SJCRH30 (cell line): ENCODE data around the gene ZMYND19. TPM values are rescaled to one million over a fixed set of nuclear protein-coding genes. Genes with fewer than 3 reads are reported as not detected.

Experiments used
- DNase-seq, 2 experiments: peaks; one replicate each; pipeline ENCODE4 v3.0.0-alpha.2; 2015 to 2020
- H3K27ac ChIP-seq: fragments of 250-450 bp; sonication (Bioruptor Pico); 2 replicates; pipeline ENCODE4 v1.5.1; 2020; ENCODE audit warnings: mild to moderate bottlenecking, moderate library complexity
- H3K27me3 ChIP-seq: fragments of 250-450 bp; sonication (Bioruptor Pico); 2 replicates; pipeline ENCODE4 v1.5.1; 2020; ENCODE audit warnings: mild to moderate bottlenecking, moderate library complexity
- H3K36me3 ChIP-seq: fragments of 250-450 bp; sonication (Bioruptor Pico); 2 replicates; pipeline ENCODE4 v1.5.1; 2020; ENCODE audit warnings: mild to moderate bottlenecking, moderate library complexity
- H3K4me1 ChIP-seq: fragments of 250-450 bp; sonication (Bioruptor Pico); 2 replicates; pipeline ENCODE4 v1.5.1; 2020; ENCODE audit warnings: mild to moderate bottlenecking, moderate library complexity
- H3K4me3 ChIP-seq: fragments of 250-450 bp; sonication (Bioruptor Pico); 2 replicates; pipeline ENCODE4 v1.5.1; 2020; ENCODE audit warnings: mild to moderate bottlenecking, moderate library complexity
- H3K9me3 ChIP-seq: fragments of 250-450 bp; sonication (Bioruptor Pico); replicated peaks from 2 replicates; pipeline ENCODE4 v1.5.1; 2020; ENCODE audit warnings: mild to moderate bottlenecking, moderate library complexity
- total RNA-seq: library from RNA; depleted of rRNA; stranded (reverse); fragments of >200 nt; shearing (Covaris generic); gene quantifications from 2 replicates; pipeline ENCODE4 v1.2.3, GENCODE V29; 2014

The ZMYND19 gene
- total RNA-seq, 1 experiment from 2014 or later = 46.9 TPM

DNA sequence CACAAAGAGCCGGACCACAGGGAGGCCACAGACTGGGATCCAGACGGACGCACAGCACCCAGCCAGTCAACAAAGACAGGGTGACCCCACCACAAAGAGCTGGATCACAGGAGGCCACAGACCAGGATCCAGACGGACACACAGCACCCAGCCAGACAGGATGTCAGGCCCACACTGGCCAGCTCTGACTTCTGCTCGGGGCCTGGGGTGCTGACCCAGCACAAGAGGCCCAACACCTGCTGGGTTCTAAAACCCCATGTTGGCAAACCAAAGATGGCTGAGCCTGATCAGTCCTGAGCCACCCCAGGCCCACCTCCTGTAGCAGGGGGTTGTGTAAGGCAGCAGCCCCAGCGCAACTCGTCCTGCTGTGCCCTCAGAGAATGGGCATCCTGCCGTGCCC is 6.4 kb downstream of the ZMYND19 start:
- no peak overlapping the region for H3K27ac ChIP-seq
- peaks cover 45% of the 10 kb centered on the region for H3K36me3 ChIP-seq
- no peak overlapping the region for H3K4me3 ChIP-seq
- H3K9me3 ChIP-seq = no peaks in the 10 kb centered on the region
- H3K27me3 ChIP-seq = no peaks in the 10 kb centered on the region
- no peak for DNase-seq
- H3K4me1 ChIP-seq = peaks cover 9% of the 10 kb centered on the region; the same call in 1 of the 2 replicates

DNA sequence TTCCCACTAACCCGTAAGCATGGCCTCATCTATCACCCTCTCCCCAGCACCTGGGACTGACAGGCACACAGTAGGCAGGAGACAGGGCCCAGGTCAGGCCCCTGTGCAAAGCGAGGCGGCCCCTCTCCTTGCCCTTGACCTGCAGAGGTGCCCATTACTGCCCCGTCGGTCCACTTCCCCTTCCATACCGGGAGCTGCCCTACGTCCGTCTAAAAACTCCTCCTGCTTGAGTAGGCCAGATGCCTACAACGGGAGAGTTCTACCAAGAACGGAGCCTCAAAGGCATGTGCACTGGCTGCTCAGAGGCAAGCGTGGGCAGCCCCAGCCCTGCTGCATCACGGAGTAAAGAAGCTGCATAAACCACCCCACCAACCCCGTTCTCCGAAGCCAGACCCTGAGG is 7.0 kb downstream of the ZMYND19 start:
- no peak for DNase-seq
- no peaks in the 10 kb centered on the region for H3K27me3 ChIP-seq

DNA sequence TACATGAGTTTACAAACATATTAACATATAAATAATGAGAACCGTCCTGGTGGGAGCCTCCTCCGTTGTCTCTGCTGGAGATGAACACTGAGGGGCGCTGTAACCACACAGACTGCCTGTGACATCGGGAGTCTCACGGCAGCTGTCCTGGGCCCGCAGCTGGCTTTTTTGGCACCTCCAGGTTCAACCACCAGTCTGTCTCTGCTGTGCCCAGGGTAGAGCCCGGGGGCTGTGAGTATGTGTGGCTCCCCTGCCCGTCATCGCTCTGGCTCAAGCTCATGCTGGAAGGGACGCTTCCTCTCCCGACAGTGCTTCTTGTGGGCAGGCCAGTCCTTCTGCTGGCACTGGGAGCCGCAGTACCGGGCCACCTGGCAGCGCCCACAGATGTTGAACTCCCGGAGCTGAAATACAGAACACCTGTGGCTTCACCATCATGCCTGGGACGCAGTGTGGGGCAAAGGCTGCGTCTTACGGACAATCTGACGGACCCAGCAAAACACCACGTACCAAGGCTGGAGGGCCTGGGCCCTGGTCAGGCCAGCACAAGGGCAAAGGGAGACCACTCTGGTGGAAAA is 7.9 kb downstream of the ZMYND19 start:
- H3K27me3 ChIP-seq = no peaks in the 10 kb centered on the region
- no peaks in the 10 kb centered on the region for H3K9me3 ChIP-seq
- no peak overlapping the region for H3K4me3 ChIP-seq
- peaks cover 9% of the 10 kb centered on the region; the same call in 1 of the 2 replicates for H3K4me1 ChIP-seq
- DNase-seq = peak; percentile 56 to 62
- no peak overlapping the region for H3K27ac ChIP-seq
- peaks cover 32% of the 10 kb centered on the region for H3K36me3 ChIP-seq

More for the DNA sequence above, 7.0 kb downstream of the ZMYND19 start:
- H3K4me3 ChIP-seq = no peak overlapping the region
- H3K4me1 ChIP-seq = peaks cover 9% of the 10 kb centered on the region; the same call in 1 of the 2 replicates
- no peaks in the 10 kb centered on the region for H3K9me3 ChIP-seq
- H3K36me3 ChIP-seq = peaks cover 42% of the 10 kb centered on the region
- no peak overlapping the region for H3K27ac ChIP-seq

DNA sequence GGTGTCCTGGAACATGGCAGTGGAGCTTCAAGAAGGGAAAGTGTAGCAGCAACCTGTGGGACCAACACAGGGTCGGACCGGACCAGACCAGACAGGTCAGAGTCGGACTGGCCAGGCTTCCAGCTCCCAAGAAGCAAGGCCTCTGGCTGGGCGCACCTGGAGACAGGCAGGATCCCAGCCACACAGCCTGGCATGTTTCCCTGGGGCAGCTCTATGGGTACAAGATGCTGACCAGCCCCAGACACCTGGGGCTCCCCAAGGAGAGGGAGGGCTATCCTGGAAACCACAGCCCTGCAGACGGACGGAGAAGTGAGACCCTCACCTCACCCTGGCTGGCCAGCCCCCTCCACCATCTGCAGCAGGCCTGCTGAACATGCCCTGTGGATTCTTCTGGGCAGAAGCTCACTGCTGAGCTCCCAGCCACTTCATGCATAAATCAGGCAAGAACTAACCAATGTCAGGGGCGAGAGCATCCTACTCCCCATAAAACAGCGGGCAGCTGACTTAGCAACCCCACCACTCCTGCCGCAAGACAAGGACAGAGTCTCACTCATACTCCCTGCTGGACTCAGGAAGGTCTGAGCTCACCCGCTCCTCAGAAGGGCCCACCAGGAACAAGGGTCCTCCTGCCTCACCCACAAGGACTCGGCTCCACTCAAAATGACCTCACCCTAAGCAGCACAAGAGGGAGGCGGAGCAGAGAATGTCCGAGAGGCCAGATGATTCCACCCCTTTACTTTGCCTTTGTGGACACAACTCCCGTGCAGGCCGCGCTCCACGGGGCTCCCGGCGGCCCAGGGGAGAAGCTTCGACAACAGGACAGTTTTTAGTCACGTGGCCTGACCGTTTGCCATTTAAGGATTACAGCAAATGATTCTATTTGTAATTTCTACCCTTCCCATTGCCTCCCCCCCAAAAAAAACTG is 8.7 kb downstream of the ZMYND19 start:
- no peak overlapping the region for H3K27ac ChIP-seq
- no peaks in the 10 kb centered on the region for H3K9me3 ChIP-seq
- H3K27me3 ChIP-seq = no peaks in the 10 kb centered on the region
- H3K4me1 ChIP-seq = peaks cover 9% of the 10 kb centered on the region; the same call in 1 of the 2 replicates
- DNase-seq = no peak
- no peak overlapping the region for H3K4me3 ChIP-seq
- peaks cover 25% of the 10 kb centered on the region for H3K36me3 ChIP-seq

DNA sequence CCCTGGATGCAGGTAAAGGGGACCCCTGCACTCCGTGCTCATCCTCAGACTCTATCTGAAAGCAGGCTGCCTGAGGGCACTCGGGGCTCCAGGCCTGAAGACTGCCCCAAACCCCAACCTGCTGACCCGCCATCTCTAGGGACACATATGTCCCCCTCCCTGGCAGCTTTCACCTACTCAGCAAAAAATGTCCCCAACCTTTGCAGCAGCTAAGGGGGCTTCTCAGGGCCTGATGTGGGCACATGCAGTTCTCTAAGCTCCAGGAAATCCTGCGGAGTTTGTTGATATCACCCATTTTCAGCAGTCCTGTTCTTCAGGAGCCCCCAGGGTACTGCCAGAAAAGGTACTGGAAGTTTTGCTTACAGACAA is 9.4 kb downstream of the ZMYND19 start:
- no peaks in the 10 kb centered on the region for H3K9me3 ChIP-seq
- H3K27ac ChIP-seq = no peak overlapping the region
- no peak for DNase-seq
- H3K4me3 ChIP-seq = no peak overlapping the region
- peaks cover 23% of the 10 kb centered on the region; the same call in 1 of the 2 replicates for H3K36me3 ChIP-seq
- H3K4me1 ChIP-seq = peaks cover 9% of the 10 kb centered on the region; the same call in 1 of the 2 replicates
- no peaks in the 10 kb centered on the region for H3K27me3 ChIP-seq

DNA sequence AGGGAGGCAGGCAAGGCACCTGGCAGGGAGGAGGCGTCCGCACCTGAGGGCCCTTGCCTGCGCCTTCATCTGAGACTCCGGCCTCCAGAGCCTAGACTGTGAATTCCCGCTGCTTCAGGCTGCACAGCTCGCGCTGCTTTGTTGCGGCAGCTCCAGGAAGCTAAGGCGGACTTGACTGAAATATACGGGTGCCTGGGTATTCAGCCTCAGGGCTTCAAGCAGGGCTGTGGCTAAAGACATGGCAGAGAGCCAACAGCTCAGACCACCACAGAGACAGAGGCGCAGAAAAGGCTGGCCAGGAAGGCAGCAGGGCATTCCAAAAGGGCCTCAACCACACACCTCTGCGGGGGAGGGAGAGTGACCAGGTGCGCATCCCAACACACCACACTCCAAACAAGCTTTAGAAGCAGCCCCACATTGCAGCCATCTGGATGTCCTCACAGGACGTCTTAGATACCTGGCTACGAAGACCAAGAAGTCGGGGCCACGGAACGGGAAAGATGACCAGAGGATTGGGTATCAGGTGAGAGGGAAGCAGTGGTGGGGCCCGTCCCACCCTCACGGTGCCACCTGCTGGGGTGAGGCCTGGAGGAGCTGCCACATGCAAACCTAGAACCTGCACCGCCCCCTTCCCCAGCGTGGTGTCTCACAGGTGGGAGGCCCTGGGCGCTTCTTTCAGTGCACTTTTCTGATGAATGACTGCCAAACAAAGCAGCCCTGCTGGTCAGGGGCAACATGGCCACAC is 9.9 kb downstream of the ZMYND19 start:
- H3K27me3 ChIP-seq = no peaks in the 10 kb centered on the region
- peaks cover 23% of the 10 kb centered on the region; the same call in 1 of the 2 replicates for H3K36me3 ChIP-seq
- H3K4me1 ChIP-seq = peaks cover 9% of the 10 kb centered on the region; the same call in 1 of the 2 replicates
- H3K9me3 ChIP-seq = no peaks in the 10 kb centered on the region
- no peak overlapping the region for H3K27ac ChIP-seq
- peak; percentile 81 for DNase-seq
- no peak overlapping the region for H3K4me3 ChIP-seq

DNA sequence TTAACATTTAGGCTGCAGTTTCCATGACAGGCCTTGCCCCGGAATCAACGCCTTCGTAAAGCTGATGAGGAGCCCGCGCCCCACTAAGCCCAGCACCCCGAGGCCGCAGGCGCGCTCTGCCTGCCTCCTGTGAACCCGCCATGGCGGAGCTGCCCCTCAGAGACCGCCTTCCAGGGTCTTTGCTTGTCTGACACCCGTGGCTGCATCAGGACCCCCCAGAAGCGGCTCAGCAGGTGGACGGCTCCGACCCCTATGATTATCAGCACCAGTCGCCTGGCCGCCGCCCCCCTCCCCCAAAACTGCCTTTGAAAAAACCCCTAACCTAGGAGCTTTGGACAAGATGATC is 11.1 kb downstream of the ZMYND19 start:
- H3K4me3 ChIP-seq = peak overlapping the region; percentile 95; the same call in 1 of the 2 replicates
- H3K4me1 ChIP-seq = peaks cover 9% of the 10 kb centered on the region; the same call in 1 of the 2 replicates
- H3K36me3 ChIP-seq = peaks cover 24% of the 10 kb centered on the region; the same call in 1 of the 2 replicates
- no peak overlapping the region for H3K27ac ChIP-seq
- no peak for DNase-seq
- no peaks in the 10 kb centered on the region for H3K27me3 ChIP-seq
- no peaks in the 10 kb centered on the region for H3K9me3 ChIP-seq

DNA sequence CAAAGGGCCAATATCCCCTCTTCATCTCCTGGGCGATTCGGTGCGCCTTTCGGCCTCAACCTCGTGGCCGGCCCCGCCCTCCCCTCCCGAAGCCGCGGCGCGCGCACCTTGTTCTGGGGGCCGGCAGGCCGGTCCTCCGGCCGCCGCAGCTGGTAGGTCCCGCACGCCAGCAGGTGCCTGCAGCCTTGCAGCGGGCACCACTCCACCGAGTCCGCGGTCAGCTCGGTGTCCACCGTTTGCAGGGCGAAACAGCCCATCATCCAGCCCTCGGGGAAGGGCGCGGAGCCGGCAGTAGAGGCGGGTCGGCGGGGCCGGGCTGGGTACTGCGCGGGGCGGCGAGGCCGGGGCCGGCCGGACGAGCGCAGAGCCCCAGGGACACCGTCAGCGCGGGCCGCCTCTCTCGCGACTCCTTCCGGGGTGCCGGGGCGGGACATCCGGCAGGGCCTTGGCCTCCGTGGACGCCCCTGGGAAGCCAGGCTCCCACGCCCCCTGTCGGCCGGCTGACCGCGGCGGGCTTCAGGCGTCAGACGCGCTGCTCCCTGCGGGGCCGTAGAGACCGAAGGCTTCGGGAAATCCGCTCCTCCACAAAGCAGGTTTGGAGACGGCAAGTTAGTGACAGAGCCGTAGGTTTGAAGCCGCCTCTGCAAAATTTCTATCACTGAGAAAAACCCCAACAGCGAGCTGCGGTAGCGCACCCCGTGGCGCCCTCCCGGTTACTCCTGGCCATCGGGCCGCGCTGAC is 11.6 kb downstream of the ZMYND19 start, which contains the start of gene DPH7:
Gene DPH7, minus strand, starts transcription at position 408 of the 741 bp plus-strand sequence. Its CDS starts 148 bp downstream, at position 260.
- H3K27ac ChIP-seq = peak within 1 kb of the TSS; percentile 46
- DNase-seq = peak; percentile 96
- H3K4me1 ChIP-seq = peaks cover 9% of the 10 kb centered on the region; the same call in 1 of the 2 replicates
- H3K4me3 ChIP-seq = peak within 1 kb of the TSS; percentile 95
- H3K27me3 ChIP-seq = no peaks in the 10 kb centered on the region
- H3K9me3 ChIP-seq = no peaks in the 10 kb centered on the region
- H3K36me3 ChIP-seq = peaks cover 29% of the 10 kb centered on the region

DNA sequence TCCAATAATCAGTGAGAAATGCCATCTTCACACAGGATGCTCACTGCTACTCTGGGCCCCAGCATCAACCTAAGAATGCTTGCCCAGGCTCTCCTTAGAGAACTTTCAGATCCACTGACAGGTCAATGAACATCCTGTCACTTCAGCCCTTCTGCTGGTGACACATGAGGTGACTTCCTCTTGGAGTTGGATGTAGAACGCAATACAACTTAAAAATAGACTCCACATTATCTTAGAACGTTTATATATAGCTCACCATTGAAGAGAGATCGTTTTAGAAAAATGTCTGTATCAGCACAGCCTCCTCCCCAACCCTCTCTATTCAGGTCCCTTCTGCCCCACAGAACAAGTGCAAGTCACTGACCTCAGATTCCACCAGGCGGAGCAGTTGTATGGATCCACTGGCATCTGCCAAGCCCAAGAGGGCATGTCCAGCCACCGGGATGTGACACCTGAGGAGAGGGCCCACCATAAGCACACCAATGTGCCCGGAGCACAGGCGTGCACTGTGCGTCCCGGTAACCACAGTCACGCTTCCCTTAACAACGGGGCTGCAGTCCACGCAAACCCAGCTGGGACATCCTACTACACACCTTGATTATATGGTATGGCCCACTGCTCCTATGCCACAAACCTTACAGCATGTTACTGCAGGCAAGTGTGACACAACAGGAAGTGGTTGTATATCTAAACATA is 14.4 kb downstream of the ZMYND19 start:
- no peak for DNase-seq
- Histone ChIP-seq H3K27ac (no peak overlapping the region), H3K9me3 (no peaks in the 10 kb centered on the region), H3K4me3 (no peak overlapping the region), H3K27me3 (no peaks in the 10 kb centered on the region), H3K36me3 (peaks cover 30% of the 10 kb centered on the region), H3K4me1 (peaks cover 9% of the 10 kb centered on the region; the same call in 1 of the 2 replicates)

DNA sequence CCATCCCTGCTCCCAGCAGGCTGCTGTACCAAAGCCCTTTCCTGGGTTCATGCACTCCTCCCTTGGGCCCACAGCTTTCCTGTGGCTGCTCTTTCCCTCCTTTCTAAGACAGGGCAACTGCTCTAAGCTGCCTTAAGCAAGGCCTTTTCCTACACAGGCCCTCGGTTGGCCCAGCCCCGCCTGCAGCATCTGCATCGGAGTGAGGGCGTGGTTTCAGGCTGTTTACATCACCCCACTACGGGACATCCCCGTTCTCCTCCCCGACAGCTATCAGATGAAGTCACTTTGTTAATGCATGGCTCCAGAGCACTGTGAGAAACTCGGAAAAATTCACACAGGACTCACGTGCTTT is 15.0 kb downstream of the ZMYND19 start:
- peaks cover 35% of the 10 kb centered on the region for H3K36me3 ChIP-seq
- H3K27ac ChIP-seq = no peak overlapping the region
- no peaks in the 10 kb centered on the region for H3K27me3 ChIP-seq
- DNase-seq = no peak
- no peak overlapping the region for H3K4me3 ChIP-seq
- no peaks in the 10 kb centered on the region for H3K9me3 ChIP-seq
- peaks cover 6% of the 10 kb centered on the region; the same call in 1 of the 2 replicates for H3K4me1 ChIP-seq

DNA sequence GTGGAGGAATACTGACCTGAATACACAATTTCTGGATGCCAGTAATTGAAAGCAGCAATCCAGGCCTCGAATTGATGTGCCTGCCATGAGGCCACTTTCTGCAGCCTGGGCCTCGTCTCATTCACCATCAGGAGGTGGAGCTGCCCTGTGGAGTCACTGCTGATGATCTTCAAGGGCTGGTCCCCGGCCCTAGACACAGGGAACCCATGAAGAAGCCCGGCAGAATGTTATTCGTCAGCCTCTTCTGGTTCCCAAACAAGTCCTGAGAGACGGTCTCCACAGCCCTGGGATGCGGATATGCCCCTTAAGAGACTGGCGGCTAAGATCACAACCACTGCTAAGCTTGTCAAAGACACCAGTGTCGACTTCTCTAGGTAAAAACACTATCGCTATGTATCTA is 16.1 kb downstream of the ZMYND19 start:
- Histone ChIP-seq H3K36me3 (peaks cover 35% of the 10 kb centered on the region), H3K9me3 (no peaks in the 10 kb centered on the region), H3K4me3 (no peak overlapping the region), H3K27ac (no peak overlapping the region), H3K4me1 (no peaks in the 10 kb centered on the region; the same call in 1 of the 2 replicates), H3K27me3 (no peaks in the 10 kb centered on the region)
- no peak for DNase-seq

DNA sequence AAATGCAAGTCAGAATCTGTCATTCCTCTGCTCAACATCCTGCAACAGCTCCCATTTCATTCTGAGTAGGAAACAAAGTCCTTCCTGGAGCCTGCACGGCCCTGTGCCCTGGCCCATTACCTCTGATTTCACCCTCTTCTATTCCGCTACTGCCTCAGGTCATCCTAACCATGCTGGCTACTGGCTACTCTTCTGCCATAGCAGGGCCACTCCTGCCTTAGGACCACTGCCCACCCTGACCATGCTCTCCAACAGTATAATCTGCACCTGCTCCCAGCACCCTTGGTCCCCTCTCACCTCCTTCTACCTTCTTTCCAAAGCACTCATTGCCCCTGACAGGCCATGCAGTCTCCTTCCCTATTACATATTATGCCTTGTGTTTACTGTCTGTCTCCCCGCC is 19.7 kb downstream of the ZMYND19 start:
- Histone ChIP-seq H3K9me3 (no peaks in the 10 kb centered on the region), H3K27ac (no peak overlapping the region), H3K36me3 (peaks cover 32% of the 10 kb centered on the region), H3K4me3 (no peak overlapping the region), H3K27me3 (no peaks in the 10 kb centered on the region), H3K4me1 (no peaks in the 10 kb centered on the region)
- DNase-seq = no peak

DNA sequence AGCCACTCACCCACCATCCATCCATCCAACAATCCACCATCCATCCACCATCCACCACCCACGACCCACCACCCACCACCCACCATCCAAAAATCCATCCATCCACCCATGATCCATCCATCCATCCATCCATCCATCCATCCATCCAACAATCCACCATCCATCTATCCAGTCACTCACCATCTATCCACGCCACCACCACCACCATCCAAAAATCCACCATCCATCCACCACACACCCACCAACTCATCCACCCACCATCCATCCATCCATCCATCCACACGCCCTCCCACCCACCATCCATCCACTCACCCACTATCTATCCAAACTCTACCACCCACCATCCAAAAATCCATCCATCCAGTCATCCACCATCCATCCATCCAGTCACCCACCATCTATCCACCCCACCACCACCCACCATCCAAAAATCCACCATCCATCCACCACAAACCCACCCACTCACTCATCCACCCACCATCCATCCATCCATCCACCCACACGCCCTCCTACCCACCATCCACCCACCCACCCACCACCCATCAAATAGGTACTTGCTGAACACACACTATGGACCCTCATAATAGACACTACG is 20.6 kb downstream of the ZMYND19 start:
- no peak for DNase-seq
- no peak overlapping the region for H3K4me3 ChIP-seq
- H3K27me3 ChIP-seq = no peaks in the 10 kb centered on the region
- H3K9me3 ChIP-seq = no peaks in the 10 kb centered on the region
- H3K4me1 ChIP-seq = no peaks in the 10 kb centered on the region
- no peak overlapping the region for H3K27ac ChIP-seq
- peaks cover 28% of the 10 kb centered on the region for H3K36me3 ChIP-seq
